HS-27A (cell line): Measurements from ENCODE around the gene PPP2R2D.

Source experiments
- DNase-seq: peaks from one replicate; pipeline ENCODE4 v3.0.0-alpha.2; 2012; ENCODE audit warnings: low read depth, missing footprints

Gene PPP2R2D

DNA sequence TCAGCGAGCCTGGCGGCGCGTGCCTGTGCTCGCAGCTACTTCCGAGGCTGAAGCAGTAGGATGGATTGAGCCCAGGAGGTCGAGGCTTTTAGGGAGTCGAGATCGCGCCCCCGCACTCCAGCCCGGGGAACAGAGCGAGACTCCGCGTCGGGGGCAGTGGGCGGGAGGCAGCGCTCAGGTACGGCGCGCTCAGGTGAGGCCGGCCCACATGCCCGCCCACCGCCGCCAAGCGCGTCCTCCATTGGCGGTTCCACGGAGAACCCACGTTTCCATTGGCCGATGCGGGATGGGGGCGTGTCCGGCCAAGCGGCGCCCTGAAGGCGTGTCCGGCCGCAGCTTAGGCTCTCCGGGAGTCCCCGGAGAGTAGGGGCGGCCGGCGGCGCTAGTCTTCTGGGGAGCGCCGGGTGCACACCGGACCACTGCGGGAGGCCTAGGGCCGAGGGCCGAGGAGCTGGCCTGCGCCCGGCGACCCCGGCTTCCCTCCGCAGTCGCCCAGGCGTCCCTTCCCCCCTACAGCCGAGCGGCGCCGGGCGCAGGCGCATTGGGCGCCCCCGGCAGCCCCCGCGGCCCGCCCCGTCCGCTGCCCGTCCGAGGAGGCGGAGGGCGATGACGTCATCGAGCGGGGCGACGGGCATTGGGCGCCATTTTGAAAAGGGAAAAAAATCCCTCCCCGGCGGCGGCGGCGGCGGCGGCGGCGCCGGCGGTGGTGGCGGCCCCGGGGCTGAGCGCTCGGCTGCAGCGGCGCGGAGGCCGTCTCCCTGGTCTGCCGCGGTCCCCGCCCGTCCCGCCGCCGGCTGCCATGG, at the start of gene PPP2R2D:
Gene PPP2R2D, plus strand, starts transcription at position 659 of the 803 bp plus-strand sequence. Its CDS starts 141 bp downstream, at position 800.
- DNase-seq: peak; percentile 35

DNA sequence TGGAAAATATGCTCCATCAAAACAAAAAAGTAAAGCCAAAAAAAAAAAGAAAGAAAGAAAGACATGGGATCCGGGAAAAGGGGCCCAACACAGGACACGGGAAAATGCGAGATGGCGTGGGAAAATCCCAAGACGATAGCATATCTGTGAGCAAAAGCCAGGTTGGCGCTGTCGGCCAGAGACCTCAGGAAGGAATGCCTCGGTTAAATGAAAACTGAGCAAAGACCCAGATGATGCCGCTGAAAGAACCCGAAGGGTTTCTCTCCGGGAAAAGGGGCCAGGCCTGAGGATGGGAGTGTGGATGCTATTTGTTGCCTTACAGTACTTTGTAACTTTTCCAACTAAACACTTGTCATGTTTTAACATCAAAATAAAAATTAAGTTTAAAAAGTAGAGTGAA, 49.5 kb upstream of the PPP2R2D start:
- no peak for DNase-seq

DNA sequence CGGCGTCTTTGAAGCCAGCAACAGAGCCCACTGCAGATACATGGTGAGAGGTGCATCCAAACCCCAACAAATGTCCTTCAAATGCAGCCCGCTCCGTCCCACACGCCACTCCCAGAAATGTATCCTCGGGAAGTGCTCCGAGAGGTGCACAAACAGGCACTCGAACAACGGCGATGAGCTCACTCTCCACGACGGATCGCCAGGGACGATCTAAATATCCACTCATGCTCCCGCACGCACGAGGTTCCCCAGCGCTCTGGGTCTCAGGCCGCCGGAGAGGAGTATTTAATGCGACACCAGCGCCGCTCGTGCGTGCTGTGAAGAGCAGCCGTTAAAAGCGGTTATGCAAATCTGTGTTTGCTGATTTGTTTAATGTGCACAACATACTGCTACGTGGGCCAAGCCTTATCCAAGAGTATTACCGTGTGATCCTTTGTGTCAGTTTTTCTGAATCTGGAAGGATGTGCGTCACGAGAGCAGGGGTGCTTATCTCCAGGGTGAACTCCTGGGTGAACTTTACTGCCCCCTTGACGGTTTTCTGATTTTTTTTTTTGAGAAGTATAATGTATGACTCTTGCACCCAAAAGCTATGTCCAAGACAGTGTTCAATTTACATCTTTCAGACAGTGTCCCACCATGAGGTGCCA, 48.5 kb upstream of the PPP2R2D start:
- DNase-seq: no peak

DNA sequence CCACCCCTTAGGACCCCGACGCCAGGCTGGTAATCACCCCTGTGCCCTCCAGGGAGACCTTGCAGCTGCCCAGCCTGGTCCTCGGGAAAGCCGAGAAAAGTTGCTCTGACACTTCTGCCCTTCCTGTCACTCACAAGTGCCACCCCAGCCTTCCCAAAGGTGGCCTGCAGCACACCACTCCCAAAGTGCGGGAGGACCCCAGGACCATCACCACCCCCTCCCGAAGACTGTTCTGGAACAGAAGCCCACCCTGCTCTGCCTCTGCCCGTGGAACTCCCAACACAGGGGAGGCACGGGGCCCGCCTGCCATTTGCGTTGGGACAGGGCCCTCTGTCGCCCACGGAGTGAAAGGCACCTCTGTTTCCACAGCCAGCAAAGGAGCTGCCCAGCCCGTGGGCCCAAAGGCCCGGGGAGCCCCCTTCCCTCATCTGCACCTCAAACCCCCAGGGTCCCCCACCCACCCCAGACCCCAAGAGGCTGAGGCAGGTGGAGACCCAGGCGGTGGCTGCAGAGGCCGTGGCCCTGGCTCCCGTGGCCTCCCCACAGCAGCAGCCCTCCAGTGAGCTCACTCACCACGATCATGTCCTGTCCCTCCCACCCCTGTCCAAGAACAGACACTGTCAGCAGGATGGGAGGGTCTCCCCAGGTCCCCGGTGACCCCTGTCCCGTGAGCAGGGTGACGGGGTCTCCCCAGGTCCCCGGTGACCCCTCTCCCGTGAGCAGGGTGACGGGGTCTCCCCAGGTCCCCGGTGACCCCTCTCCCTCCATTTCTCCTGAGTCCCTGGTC, 47.8 kb upstream of the PPP2R2D start:
- no peak for DNase-seq

DNA sequence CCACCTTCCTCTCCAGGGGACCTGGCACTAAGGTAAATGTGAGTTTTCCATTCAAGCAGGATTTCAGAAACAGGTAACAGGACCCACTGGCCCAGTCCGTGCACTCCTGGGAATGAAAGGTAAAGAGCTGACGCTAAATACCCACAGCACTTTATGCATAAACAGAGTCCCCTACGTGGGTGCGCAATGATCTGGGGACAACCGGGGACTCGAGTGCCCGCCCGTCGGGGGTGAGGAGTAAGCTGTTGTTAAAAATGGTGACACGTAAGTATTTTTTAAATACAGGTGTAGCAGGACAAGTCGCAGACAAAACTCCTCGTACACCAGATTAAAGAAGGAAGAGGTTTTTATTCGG, 47.2 kb upstream of the PPP2R2D start:
- no peak for DNase-seq

DNA sequence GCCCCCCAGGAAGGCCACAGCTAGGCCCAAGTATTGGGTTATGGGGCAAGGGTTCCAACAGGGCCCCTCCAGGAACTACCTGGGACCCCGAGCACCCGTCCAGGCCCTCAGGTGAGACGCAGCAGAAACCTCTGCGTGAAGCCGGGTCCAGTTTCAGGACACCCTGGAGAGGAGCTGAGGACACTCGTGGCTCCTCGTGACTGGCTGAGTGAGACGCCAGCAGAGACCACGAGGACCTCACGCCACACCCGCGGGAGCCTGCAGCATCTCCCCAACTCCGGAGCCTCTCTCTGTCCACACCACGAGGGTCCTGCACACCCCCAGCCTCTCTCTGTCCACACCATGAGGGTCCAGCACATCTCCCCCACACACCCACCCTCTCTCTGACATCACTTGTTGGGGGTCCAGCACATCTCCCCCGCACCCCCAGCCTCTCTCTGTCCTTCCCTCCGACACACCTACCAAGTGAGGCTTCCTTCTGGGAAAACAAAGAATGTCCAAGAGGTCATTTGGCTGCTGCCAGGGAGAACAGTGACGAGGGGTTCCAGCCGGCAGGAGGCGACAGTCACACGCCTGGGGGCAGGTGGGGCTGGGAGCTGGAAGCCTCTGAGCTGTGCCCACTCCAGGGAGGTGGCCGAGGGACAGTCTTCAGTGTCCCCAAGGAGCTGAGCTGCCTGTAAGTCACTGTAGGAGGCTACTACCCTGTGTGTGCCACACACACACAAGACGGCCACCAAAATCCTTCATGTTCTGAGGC, 46.1 kb upstream of the PPP2R2D start:
- DNase-seq: no peak

DNA sequence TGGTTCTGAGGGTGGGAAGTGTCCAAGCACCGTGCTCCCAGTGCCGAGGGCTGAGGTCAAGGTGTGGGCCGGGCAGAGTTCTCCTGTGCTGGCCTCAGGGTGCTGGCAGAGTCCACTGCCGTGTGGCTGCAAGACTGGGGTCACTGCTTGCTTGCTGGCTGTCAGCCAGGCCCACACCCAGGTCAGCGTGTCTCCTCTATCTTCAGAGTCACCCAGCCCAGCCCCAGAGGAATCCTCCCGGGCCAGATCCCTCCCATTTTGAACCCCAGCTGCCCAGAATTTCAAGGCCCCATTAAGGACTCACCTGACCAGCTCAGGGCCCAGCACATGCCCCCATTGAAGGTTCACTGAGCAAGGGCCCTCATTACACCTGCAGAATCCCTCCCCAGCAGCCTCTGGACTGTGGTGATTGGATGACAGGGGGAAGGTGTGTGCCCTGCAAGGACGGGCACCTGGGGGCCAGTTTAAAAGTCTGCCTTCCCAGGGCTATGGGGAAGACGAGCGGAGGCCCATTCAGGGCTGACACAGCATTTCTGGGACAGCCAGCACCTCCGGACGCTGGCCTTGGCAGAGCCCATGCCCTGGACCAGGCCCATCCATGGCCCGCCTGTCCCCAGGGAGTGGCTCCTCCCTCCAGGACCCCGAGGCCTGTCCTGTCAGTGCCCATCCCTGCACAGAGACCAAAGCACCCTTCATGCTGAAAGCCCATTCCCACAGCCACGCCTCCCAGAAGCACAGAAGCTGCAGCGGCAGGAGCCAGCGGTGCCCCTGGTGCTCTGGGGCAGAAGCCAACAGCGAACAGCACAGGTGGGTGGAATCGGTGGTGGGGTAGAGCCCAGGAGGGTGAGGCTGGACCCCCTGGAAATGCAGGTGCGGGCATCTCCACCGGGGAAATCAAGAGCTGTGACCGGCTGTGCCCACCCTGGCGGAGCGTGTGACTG, 45.1 kb upstream of the PPP2R2D start:
- DNase-seq: no peak

DNA sequence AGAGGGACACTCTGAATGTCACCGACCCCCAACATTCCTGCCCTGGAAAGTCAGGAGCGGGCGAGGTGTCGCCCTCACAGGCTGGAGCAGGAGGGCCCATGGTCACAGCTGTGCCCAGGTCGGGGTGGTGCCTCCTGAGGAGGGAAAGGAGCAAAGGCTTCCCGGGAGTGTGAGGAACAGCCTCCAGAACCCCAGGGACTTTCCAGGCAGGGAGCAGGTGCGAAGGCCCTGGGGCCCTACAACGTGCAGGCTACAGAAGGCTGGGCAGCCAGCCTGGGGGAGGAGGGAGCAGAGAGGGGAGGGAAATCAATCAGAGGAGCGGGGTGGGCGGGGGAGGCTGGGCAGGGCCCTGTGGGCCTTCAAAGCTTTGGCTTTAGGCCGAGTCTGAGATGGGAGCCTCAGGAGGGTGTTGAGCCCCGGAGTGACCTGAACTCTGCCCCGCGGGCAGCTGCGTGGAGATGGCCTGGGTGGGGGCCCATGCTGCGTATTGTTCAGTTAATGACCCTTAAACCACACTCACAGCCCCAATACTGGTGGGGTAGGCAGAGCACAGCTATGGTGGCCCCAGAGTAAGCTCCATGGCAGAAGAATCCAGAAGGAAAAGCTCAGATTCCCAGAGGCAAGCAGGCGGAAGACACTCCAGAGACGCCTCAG, 44.2 kb upstream of the PPP2R2D start:
- DNase-seq: no peak

DNA sequence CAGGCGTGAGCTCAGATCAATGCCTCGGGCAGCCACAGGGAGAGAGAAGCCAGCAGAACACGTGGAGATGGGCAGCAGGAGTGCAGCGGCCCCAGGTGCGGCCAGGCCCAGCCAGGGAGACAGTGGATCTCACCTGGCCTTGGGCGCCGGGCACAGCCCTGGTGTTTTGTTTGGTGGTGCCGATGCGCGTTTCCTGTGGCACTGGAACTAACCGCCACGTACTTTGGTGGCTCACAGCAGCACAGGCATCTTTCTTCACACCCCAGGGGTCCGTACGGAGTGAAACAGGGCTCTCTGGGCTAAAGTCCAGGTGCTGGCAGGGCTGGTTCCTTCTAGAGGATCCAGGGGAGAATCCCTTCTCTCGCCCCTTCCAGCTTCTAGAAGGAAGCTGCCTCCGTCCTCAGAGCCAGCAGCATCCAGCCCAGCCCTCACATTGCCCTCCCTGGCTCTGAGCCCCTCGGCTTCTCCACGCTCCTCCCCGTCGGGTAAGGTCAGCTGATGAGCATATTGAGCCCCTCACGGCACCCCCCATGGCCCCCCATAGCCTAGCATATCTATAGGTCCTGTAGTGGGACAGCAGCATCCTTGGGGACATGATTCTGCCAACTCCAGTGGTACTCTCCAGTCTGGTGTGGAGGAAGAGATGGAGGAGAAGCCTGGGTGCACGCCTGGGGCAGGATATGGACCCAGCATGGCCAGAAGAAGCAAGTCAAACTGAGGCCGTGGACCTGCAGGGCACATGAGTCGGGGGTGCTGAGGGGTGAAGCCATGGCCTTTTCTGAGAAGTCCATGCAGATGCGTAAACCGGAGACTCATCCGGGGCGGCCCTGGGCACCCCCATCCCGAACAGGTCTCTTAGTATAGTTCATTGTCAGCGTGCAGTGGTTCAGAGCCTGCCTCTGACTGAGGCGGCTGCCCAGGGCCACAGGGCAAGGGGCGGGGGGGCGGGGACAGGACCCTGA, 43.4 kb upstream of the PPP2R2D start:
- DNase-seq: no peak

DNA sequence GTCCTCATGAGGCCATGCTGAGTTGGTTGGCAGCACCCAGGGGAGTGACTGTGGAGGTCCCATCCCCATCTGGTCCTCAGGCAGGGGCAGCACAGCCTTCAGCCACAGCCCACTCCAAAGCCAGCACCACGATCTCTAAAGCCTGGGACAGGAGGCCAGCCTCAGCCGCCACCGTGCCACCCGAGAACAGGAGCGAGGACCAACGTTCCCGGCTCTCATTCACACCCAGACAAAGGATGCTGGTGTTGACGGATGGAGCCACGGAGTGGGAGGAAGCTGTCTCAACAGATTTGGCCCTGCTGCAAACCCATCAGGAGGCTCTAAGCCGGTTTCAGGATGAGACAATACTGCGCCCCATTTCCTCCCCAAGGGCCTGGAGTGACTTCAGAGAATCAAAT, 42.7 kb upstream of the PPP2R2D start:
- DNase-seq: no peak

DNA sequence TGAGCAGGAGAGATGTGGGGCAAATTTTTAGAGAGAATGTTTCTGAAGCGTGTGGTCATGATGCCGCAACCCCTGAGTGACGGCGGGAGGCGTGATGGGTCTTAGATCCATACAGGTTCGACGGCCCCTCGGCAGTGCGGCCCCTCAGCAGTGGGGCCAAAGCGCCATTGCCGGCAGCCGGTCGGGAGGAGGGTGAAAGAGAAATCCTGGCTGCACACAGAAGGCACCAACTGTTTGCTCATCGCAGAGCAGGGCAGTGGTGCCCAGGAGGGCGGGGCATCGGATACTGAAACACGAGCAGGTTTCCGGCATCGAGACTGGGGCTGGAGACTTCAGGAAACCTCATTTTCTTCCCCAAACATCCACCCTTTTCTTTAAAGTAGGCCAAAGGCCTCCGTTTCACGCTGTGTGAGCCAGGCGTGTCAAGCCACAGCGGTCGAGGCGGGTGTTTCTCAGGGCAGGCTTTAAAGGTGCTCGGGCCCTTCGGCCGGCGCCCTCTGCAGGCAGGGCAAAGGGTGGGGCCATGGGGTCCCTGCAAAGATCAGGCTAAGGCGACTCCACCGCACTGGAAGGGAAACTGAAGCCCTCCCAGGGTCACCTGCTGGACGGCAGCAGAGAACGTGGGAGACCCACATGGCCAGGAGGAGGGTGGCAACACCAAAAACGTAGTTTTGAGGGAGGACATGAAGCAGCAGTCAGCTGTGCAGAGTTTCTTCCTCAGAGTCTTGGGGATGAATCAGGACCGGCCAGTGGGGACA, 42.0 kb upstream of the PPP2R2D start:
- DNase-seq: no peak

DNA sequence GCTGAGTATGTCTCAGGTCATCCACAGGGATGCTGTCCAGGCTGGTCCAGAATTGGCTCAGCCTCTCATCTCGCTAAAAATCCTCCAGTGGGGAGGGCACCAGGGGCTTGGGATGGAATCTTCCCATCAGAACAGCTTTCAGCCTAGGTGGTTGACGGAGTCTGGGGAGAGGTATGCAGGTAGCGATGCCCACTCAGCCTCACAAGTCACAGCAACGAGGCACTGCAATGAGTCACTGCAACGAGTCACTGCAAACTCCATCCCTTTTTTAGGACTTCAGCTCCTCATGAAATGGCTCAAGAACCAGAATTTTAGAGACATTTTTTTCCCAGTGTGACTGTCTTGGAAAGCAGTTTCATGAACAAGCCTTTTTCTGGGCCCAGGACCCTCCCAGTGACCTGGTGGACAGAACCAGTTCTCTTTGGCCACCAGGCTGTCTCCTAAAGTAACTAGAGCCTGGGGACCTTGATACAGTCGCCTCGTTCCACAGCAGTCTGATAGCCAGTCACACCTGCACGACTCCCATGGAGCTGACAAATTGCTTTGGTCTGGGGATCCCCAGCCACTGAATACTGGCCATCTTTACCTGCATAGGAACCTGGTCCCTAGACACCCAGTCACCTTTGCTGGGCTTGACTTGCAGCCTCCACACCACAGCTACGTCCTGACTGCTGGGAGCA, 41.3 kb upstream of the PPP2R2D start:
- DNase-seq: no peak

DNA sequence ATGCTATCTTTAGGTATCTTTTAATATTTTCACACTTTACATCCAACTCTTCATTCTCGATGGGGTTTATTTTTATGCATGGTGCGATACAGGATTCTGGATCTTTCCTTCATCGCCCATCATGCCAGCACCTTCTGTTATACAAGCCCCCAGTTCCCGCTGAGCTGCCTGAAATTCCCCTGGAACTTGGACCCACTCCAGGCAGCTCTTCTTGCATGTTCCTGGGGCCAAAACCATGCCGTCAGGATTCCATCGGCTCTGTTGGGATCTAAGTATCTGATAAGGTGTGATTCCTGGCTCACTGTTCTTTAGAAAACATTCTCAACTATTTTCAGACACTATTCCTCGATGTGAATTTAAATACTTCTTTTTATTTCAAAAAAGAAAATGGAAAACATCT, 40.5 kb upstream of the PPP2R2D start:
- DNase-seq: no peak

DNA sequence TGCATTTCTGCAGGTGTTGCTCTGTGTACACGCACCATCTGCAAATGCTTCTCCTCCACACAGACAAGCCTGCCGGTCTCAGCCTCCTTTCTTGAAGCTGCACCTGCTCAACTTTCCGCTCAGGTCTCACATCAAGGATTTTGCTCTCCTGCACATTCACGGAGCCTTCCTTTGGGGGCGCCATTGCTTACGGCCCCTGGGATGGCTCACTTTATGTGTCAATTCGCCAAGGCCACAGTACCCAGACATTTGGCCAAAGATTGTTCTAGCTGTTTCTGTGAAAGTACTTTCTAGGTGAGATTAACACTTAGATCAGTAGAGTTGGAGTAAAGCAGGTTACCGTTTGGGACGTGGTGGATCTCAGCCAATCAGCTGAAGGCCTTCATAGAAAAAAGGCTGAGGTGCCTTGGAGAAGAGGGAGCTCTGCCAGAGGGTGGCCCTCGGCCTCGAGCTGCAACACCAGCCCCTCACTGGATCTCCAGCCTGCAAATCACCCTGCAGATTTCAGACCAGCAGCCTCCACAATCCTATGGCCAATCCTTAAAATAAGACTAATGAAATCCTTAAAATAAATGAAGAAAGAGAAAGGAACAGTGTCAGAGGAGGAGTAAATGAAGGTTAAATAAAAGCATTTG, 39.9 kb upstream of the PPP2R2D start:
- no peak for DNase-seq

DNA sequence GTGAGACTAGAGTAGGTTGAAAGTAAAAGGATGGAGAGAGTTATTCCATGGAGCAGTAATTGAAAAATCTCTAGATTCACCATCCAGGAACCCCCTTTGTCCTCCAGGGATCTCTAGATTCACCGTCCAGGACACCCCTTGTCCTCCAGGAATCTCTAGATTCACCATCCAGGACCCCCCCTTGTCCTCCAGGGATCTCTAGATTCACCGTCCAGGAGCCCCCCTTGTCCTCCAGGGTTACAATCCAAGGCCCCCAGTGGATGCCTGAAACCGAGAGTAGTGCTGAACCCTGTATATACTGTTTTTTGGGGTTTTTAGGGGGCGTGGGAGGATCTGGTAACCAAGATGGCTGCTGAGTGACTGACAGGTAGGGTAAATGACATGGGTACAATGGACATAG, 38.3 kb upstream of the PPP2R2D start:
- no peak for DNase-seq

DNA sequence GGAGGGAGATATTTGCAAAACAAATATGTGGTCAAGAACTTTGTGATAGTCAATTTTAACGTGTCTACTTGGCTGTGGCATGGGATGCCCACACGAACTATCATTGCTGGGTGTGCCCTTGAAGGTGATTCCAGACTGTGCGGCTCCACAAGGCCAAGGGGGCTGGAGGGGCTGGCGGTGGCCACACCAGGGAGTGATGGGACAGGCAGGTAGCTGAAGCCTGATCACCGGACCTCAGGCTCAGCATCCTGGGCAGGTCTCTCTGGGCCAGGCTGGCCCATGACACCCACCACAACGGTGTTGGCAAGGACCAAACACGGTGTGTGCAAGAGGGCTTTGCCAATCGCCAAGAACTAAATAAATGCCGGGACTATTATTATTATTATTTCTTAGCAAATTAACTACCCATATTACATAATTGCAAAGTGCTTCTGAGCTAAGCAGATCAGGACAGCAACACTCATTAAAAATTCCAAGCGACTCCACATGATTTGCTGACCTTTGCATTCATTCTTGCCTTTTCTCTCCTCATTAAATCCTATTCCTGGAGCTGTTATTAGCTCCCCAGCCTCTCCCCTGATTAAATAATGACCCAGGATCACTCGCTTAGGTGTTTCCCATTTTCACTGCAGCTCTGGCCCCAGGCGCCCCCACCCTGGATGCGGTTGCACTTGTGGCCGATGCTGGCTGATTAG, 35.4 kb upstream of the PPP2R2D start:
- no peak for DNase-seq

DNA sequence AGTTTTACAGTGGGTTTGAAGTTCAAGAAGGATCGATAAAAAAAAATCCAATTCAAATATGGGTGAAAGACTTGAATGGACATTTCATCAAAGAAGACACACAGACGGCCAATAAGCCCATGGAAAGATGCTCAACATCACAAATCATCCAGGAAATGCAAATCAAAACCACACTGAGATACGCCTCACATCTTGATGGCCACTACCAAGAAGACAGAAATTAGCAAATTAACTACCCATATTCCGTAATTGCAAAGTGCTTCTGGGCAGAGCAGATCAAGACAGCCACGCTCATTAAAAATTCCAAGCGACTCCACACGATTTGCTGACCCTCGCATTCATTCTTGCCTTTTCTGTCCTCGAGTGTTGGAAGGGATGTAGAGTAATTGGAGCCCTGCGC, 34.1 kb upstream of the PPP2R2D start:
- no peak for DNase-seq
